CD4-positive, alpha-beta T cell (primary cell): Measurements from ENCODE around the gene IST1. TPM values are rescaled to one million over a fixed set of nuclear protein-coding genes. Genes with fewer than 3 reads are reported as not detected.

Experiments
- ATAC-seq: fragments of 200-7000 bp; cut with Tn5 transposase; one replicate; pipeline ENCODE4 v1.10.0; 2022; ENCODE audit warnings: mild to moderate bottlenecking; ENCODE audit not compliant: poor library complexity
- CTCF ChIA-PET: fragments of 350-600 bp; sonication (Branson Sonifier 250); formaldehyde crosslinking; loops from one replicate; lab custom pipeline; 2021; ENCODE audit warnings: antibody characterized with exemption, inconsistent platforms; lab: Charles Lee
- POLR2A ChIA-PET: fragments of 350-600 bp; sonication (Branson Sonifier 250); formaldehyde crosslinking; loops from one replicate; lab custom pipeline; 2021; ENCODE audit warnings: antibody characterized with exemption, inconsistent platforms; lab: Charles Lee
- DNase-seq, 14 experiments: peaks; one replicate each; pipeline ENCODE4 v3.0.0-alpha.2; 2013 to 2020; ENCODE audit warnings: mixed read lengths in 2 of 14
- H3K27ac ChIP-seq, 2 donors: one replicate each; pipeline versions ENCODE4 v1.5.1 to v1.7.0; 2013; ENCODE audit warnings: low read length in 2 of 2, low read depth in 1 of 2, mild to moderate bottlenecking in 1 of 2
- H3K27me3 ChIP-seq, 2 experiments: 1 replicate in 1 of 2; 2 replicates in 1 of 2; pipeline versions ENCODE4 v1.6.1 to v1.7.0; 2013; ENCODE audit warnings: low read length in 2 of 2, control low read depth in 1 of 2, mild to moderate bottlenecking in 1 of 2, moderate library complexity in 1 of 2; ENCODE audit not compliant: insufficient read depth in 2 of 2, control insufficient read depth in 1 of 2
- H3K36me3 ChIP-seq: one replicate; pipeline ENCODE4 v1.6.1; 2013; ENCODE audit warnings: low read length, control low read depth; ENCODE audit not compliant: insufficient read depth
- H3K4me1 ChIP-seq: one replicate; pipeline ENCODE4 v1.6.1; 2013; ENCODE audit warnings: low read length, control low read depth; ENCODE audit not compliant: insufficient read depth
- H3K4me3 ChIP-seq: one replicate; pipeline ENCODE4 v1.5.1; 2013; ENCODE audit warnings: mild to moderate bottlenecking, low read length, moderate library complexity
- H3K9me3 ChIP-seq, 2 experiments: 1 replicate in 1 of 2; 2 replicates in 1 of 2; pipeline versions ENCODE4 v1.6.1 to v1.7.0; 2013; ENCODE audit warnings: low read length in 2 of 2, mild to moderate bottlenecking in 2 of 2, control low read depth in 1 of 2, moderate library complexity in 1 of 2; ENCODE audit not compliant: control insufficient read depth in 1 of 2, insufficient read depth in 1 of 2
- H3K27ac Mint-ChIP-seq: one replicate; pipeline ENCODE4 v1.8.0; 2020; ENCODE audit warnings: mixed read lengths
- H3K27me3 Mint-ChIP-seq: one replicate; pipeline ENCODE4 v1.8.0; 2021; ENCODE audit warnings: mixed read lengths
- H3K36me3 Mint-ChIP-seq: one replicate; pipeline ENCODE4 v1.8.0; 2021; ENCODE audit warnings: low read depth, mixed read lengths
- H3K4me1 Mint-ChIP-seq: one replicate; pipeline ENCODE4 v1.8.0; 2021; ENCODE audit warnings: low read depth, mixed read lengths
- H3K4me3 Mint-ChIP-seq: one replicate; pipeline ENCODE4 v1.8.0; 2020; ENCODE audit warnings: mild to moderate bottlenecking, mixed read lengths
- H3K9me3 Mint-ChIP-seq: one replicate; pipeline ENCODE4 v1.8.0; 2020; ENCODE audit warnings: mixed read lengths
- intact Hi-C, 2 experiments: fragments of 100-400 bp; cut with DNase I in 1 of 2; cut with micrococcal nuclease in 1 of 2; formaldehyde crosslinking; loops; one replicate each; pipeline versions ENCODE4 v1.15.1 to v1.9.0; 2023 to 2025; cut with DNase I, micrococcal nuclease
- total RNA-seq, 174 experiments: library from RNA in 2 of 174; stranded (reverse) in 2 of 174; gene quantifications; one replicate each; pipeline ENCODE4 v1.2.3 and lab custom pipeline; 2021 to 2026
- TF ChIP-seq, protein P1 (sequence below): fragments of 200-600 bp; IDR thresholded peaks from one replicate; pipeline ENCODE4 v1.8.0; 2022; ENCODE audit warnings: antibody characterized with exemption, mild to moderate bottlenecking

Gene IST1
- total RNA-seq, 2 experiments from 2014 or later, result 411 to 412 TPM

DNA sequence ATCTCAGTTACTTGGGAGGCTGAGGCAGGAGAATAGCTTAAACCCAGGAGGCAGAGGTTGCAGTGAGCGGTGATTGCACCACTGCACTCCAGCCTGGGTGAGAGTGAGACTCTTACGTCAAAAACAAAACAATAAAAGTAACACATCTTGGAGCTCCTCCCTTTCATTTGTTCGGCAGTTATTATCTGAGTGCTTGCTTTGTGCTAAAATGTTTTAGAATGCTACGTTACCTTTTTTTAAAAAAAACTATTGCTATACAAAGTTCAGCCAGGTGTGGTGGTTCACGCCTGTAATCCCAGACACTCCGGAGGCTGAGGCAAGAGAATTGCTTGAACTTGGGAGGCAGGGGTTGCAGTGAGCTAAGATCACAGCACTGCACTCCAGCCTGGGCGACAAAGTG, 15.8 kb downstream of the IST1 start:
- Mint-ChIP-seq H3K4me1 (peaks cover 83% of the 10 kb centered on the region), H3K36me3 (peaks cover 51% of the 10 kb centered on the region), H3K27me3 (no peaks in the 10 kb centered on the region), H3K9me3 (no peaks in the 10 kb centered on the region), H3K27ac (peak overlapping the region; percentile 39), H3K4me3 (no peak overlapping the region)
- Histone ChIP-seq H3K27ac (no peak overlapping the region), H3K36me3 (peaks cover 24% of the 10 kb centered on the region), H3K27me3 (no peaks in the 10 kb centered on the region), H3K4me1 (peaks cover 49% of the 10 kb centered on the region), H3K4me3 (no peak overlapping the region), H3K9me3 (no peaks in the 10 kb centered on the region)
- no peak for DNase-seq
- POLR2A ChIA-PET, result interaction anchor here (0.9 to 1.4 kb wide), 2 partner anchors 29 to 30 kb away, joined by 3 to 4 read pairs; no protein-coding TSS in a partner anchor
- intact Hi-C loops, result no loop called here
- CTCF ChIA-PET, result no interaction called here
- TF ChIP-seq, protein P1, sequence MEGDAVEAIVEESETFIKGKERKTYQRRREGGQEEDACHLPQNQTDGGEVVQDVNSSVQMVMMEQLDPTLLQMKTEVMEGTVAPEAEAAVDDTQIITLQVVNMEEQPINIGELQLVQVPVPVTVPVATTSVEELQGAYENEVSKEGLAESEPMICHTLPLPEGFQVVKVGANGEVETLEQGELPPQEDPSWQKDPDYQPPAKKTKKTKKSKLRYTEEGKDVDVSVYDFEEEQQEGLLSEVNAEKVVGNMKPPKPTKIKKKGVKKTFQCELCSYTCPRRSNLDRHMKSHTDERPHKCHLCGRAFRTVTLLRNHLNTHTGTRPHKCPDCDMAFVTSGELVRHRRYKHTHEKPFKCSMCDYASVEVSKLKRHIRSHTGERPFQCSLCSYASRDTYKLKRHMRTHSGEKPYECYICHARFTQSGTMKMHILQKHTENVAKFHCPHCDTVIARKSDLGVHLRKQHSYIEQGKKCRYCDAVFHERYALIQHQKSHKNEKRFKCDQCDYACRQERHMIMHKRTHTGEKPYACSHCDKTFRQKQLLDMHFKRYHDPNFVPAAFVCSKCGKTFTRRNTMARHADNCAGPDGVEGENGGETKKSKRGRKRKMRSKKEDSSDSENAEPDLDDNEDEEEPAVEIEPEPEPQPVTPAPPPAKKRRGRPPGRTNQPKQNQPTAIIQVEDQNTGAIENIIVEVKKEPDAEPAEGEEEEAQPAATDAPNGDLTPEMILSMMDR, result no peak
- no peak for ATAC-seq

DNA sequence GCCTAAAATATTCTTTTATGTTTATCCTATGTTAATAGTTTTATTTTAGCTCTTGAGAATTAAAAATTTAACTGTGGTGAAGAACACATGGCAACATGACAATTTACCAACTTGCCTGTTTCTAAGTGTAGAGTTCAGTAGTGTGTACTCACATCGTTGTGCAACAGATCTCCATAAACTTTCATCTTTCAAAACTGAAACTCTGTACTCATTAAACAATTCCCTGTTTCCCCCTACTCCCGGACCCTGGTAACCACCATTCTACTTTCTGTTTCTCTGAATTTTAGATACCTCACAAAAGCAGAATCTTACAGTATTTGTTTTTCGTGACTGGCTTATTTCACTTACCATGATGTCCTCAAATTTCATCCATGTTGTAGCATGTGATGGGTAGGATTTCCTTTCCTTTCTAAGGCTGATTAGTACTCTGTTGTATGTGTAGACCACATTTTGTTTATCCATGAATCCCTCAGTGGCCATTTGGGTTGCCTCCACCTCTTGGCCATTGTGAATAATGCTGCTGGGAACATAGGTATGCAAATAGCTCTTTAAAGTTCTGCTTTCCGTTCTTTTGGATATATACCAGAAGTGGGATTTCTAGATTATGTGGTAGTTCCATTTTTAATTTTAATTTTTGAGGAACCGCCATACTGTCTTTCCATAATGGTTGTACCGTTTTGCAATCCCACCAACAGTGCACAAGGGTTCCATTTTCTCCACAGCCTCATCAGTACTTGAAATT, 17.4 kb downstream of the IST1 start:
- CTCF ChIA-PET, result interaction anchor here (0.8 kb wide), 1 partner anchor 27 kb away, joined by 3 read pairs; no protein-coding TSS in a partner anchor
- Mint-ChIP-seq H3K27me3 (no peaks in the 10 kb centered on the region), H3K36me3 (peaks cover 63% of the 10 kb centered on the region), H3K4me3 (no peak overlapping the region), H3K27ac (peak overlapping the region; percentile 47), H3K4me1 (peaks cover 84% of the 10 kb centered on the region), H3K9me3 (no peaks in the 10 kb centered on the region)
- TF ChIP-seq, protein P1, result no peak
- Histone ChIP-seq H3K4me1 (peaks cover 39% of the 10 kb centered on the region), H3K36me3 (peaks cover 39% of the 10 kb centered on the region), H3K4me3 (no peak overlapping the region), H3K27me3 (no peaks in the 10 kb centered on the region), H3K27ac (no peak overlapping the region), H3K9me3 (no peaks in the 10 kb centered on the region)
- no peak for DNase-seq
- POLR2A ChIA-PET, result interaction anchor here (0.5 kb wide), 1 partner anchor 13 kb away, joined by 5 read pairs; no protein-coding TSS in a partner anchor
- no peak for ATAC-seq
- intact Hi-C loops, result no loop called here

DNA sequence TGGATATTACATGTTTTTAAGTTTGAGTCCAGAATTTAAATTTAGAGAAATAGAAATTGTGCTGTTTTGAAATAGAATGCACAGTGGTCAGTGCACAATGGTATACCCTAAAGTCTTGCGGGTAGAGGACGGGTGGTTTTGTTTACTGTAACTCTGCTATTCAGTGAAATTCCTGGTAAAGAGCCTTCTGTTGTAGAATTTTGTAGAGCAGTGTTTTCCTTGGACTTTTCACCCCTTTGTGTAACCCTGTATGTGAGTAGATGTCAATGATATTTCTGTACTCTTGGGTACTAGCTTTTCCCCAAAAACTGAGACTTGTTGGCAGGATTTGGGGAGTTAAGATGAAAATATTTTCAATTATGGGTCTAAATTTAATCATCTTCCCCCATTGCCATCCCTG, 19.5 kb downstream of the IST1 start:
- Histone ChIP-seq H3K27me3 (no peaks in the 10 kb centered on the region), H3K9me3 (no peaks in the 10 kb centered on the region), H3K4me1 (peaks cover 24% of the 10 kb centered on the region), H3K4me3 (no peak overlapping the region), H3K36me3 (peaks cover 54% of the 10 kb centered on the region), H3K27ac (no peak overlapping the region)
- Mint-ChIP-seq H3K4me3 (no peak overlapping the region), H3K36me3 (peaks cover 69% of the 10 kb centered on the region), H3K4me1 (peaks cover 70% of the 10 kb centered on the region), H3K27ac (peak overlapping the region; percentile 82), H3K27me3 (no peaks in the 10 kb centered on the region), H3K9me3 (no peaks in the 10 kb centered on the region)
- POLR2A ChIA-PET, result no interaction called here
- ATAC-seq, result no peak
- TF ChIP-seq, protein P1, result no peak
- CTCF ChIA-PET, result no interaction called here
- intact Hi-C loops, result no loop called here
- no peak for DNase-seq
